GM23338 (cell line): ENCODE measurements around the gene KIAA1217. TPM values are rescaled to one million over a fixed set of nuclear protein-coding genes. Genes with fewer than 3 reads are reported as not detected.

ENCODE experiments used
- ATAC-seq: fragments of 200-7000 bp; cut with Tn5 transposase; 3 replicates; pipeline ENCODE4 v1.9.1; 2020
- DNase-seq: peaks from one replicate; pipeline ENCODE4 v3.0.0-alpha.2; 2015; ENCODE audit warnings: low spot score
- H2AFZ ChIP-seq: fragments of 200-600 bp; sonication (generic); 2 replicates; pipeline ENCODE4 v1.8.0; 2016; ENCODE audit warnings: antibody characterized with exemption, mild to moderate bottlenecking, moderate library complexity
- H3F3A ChIP-seq: fragments of 200-600 bp; sonication (generic); replicated peaks from 2 replicates; pipeline ENCODE4 v1.8.0; 2017; ENCODE audit warnings: antibody characterized with exemption, mixed run types, low read depth
- H3K27ac ChIP-seq: fragments of 200-600 bp; sonication (generic); 2 replicates; pipeline ENCODE4 v1.6.1; 2016; ENCODE audit warnings: low read depth
- H3K27me3 ChIP-seq: fragments of 200-600 bp; sonication (generic); 2 replicates; pipeline ENCODE4 v1.8.0; 2016; ENCODE audit warnings: mild to moderate bottlenecking, mixed run types, moderate library complexity; ENCODE audit not compliant: insufficient read depth
- H3K36me3 ChIP-seq: fragments of 200-600 bp; sonication (generic); 2 replicates; pipeline ENCODE4 v1.8.0; 2016; ENCODE audit warnings: mild to moderate bottlenecking; ENCODE audit not compliant: insufficient read depth
- H3K4me1 ChIP-seq: fragments of 200-600 bp; sonication (generic); 2 replicates; pipeline ENCODE4 v1.8.0; 2016; ENCODE audit warnings: mild to moderate bottlenecking, moderate library complexity; ENCODE audit not compliant: insufficient read depth
- H3K4me2 ChIP-seq: fragments of 200-600 bp; sonication (generic); 2 replicates; pipeline ENCODE4 v1.7.1; 2017; ENCODE audit warnings: mixed run types
- H3K4me3 ChIP-seq: fragments of 200-600 bp; sonication (generic); 2 replicates; pipeline ENCODE4 v1.6.1; 2016; ENCODE audit warnings: mixed run types
- H3K79me2 ChIP-seq: fragments of 200-600 bp; sonication (generic); replicated peaks from 2 replicates; pipeline ENCODE4 v1.8.0; 2017; ENCODE audit warnings: mild to moderate bottlenecking; ENCODE audit not compliant: insufficient read depth
- H3K9me2 ChIP-seq: fragments of 200-600 bp; sonication (generic); 2 replicates; pipeline ENCODE4 v1.8.0; 2017; ENCODE audit not compliant: insufficient read depth
- H4K20me1 ChIP-seq: fragments of 200-600 bp; sonication (generic); replicated peaks from 2 replicates; pipeline ENCODE4 v1.8.0; 2017; ENCODE audit warnings: mild to moderate bottlenecking; ENCODE audit not compliant: insufficient read depth
- H3K27ac Mint-ChIP-seq: 2 replicates; pipeline ENCODE4 v1.8.0; 2020; ENCODE audit warnings: inconsistent platforms, mild to moderate bottlenecking, moderate library complexity, mixed read lengths
- H3K27me3 Mint-ChIP-seq: 3 replicates; pipeline ENCODE4 v1.8.0; 2022; ENCODE audit warnings: low read depth, mild to moderate bottlenecking, moderate library complexity, mixed read lengths, inconsistent platforms; ENCODE audit not compliant: insufficient read depth, poor library complexity
- H3K36me3 Mint-ChIP-seq: 3 replicates; pipeline ENCODE4 v1.8.0; 2021; ENCODE audit warnings: low read depth, mild to moderate bottlenecking, inconsistent platforms, moderate library complexity, mixed read lengths
- H3K4me1 Mint-ChIP-seq: 3 replicates; pipeline ENCODE4 v1.8.0; 2020; ENCODE audit warnings: mild to moderate bottlenecking, inconsistent platforms, mixed read lengths
- H3K4me3 Mint-ChIP-seq: 3 replicates; pipeline ENCODE4 v1.8.0; 2021; ENCODE audit warnings: moderate library complexity, mild to moderate bottlenecking, inconsistent platforms, mixed read lengths
- H3K9me3 Mint-ChIP-seq: 3 replicates; pipeline ENCODE4 v1.8.0; 2020; ENCODE audit warnings: moderate library complexity, mild to moderate bottlenecking, inconsistent platforms, mixed read lengths
- CREB1 ChIP-seq: fragments of 250-450 bp; sonication (Bioruptor Pico); IDR thresholded peaks from 2 replicates; pipeline ENCODE4 v1.5.0; 2020; ENCODE audit warnings: low read depth, mild to moderate bottlenecking, moderate library complexity
- ETS1 ChIP-seq: IDR thresholded peaks from 2 replicates; pipeline ENCODE4 v1.6.1; 2016; ENCODE audit warnings: antibody characterized with exemption
- STAT1 ChIP-seq: IDR thresholded peaks from one replicate; pipeline ENCODE4 v1.6.1; 2016; ENCODE audit warnings: antibody characterized with exemption; ENCODE audit not compliant: unreplicated experiment
- ZNF331 ChIP-seq: fragments of 250-450 bp; sonication (Bioruptor Pico); IDR thresholded peaks from 2 replicates; pipeline ENCODE4 v1.5.0; 2020; ENCODE audit warnings: low read depth, mild to moderate bottlenecking, moderate library complexity
- ZNF462 ChIP-seq: fragments of 250-450 bp; sonication (Bioruptor Pico); IDR thresholded peaks from 2 replicates; pipeline ENCODE4 v1.5.0; 2020; ENCODE audit warnings: mild to moderate bottlenecking, moderate library complexity
- polyA plus RNA-seq: library from polyadenylated mRNA; unstranded; fragments of >200 nt; fragmentation: Nextera tagmentation; extraction: Ambion mirVana; gene quantifications from 2 replicates; pipeline ENCODE4 v1.2.1, GENCODE V29; 2016
- total RNA-seq: library from RNA; depleted of rRNA; stranded (reverse); fragments of >200 nt; shearing (Covaris generic); gene quantifications from 2 replicates; pipeline ENCODE4 v1.2.3, GENCODE V29; 2014

Gene KIAA1217
- total and polyA plus RNA-seq, 2 experiments from 2014 or later, result 6.4 to 9.1 TPM

DNA sequence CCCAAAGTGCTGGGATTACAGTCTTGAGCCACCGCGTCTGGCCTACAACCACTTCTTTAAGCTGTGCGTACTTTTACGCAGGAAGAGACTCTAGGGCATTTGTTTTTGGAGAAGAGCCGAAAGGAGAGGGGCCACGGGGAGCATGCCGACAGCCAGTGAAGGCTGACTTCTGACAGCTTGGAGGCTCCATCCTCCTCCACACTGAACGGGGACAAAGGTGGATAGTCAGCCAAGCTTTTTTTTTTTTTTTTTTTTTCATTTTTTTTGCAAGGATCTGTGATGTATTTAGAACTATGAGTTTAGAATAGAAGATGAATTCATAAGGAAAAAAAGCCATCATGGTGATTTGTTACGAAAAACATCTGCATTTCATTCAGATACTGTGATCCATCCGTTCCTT, 293.1 kb downstream of the KIAA1217 start (continued):
- TF ChIP-seq ZNF462 (CRISPR knock-in tag), result no peak

DNA sequence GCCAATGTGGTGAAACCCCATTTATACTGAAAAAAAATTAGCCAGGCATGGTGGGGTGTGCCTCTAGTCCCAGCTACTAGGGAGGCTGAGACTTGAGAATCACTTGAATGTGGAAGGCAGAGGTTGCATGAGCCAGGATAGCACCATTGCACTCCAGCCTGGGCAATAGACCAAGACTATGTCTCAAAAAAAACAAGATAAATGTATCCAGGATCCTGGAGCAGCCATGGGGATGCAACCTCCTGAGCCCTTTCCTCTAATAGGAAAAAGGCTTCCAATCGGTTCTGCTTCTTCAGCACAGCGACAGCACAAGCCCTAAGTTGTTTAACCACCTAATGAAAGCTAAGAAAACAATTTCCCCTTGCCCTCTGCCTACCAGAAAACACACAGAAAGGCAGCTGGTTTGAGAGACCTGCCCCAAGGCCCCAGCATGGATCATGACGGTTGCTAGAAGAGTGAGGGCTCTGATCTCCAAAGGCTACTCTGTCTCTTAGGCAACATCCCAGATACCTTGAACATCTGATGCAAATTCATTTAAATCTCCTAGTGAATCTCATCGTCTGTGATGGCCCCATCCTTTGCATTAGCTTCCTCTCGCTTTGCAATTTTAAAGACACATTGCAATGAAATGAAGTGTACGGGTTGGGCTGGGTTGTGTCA, 294.0 kb downstream of the KIAA1217 start:
- no peaks in the 10 kb centered on the region for H4K20me1 ChIP-seq
- H3K4me1 ChIP-seq, result no peaks in the 10 kb centered on the region
- TF ChIP-seq ETS1, result no peak
- TF ChIP-seq ZNF331 (CRISPR knock-in tag), result no peak
- TF ChIP-seq CREB1, result no peak
- no peak for TF ChIP-seq STAT1
- no peaks in the 10 kb centered on the region for H3K36me3 ChIP-seq
- Mint-ChIP-seq H3K4me3 (no peak overlapping the region), H3K27ac (peak overlapping the region; percentile 84), H3K4me1 (peaks cover 5% of the 10 kb centered on the region; the same call in 2 of the 3 replicates), H3K27me3 (peaks cover 2% of the 10 kb centered on the region), H3K9me3 (peaks cover 4% of the 10 kb centered on the region; the same call in 1 of the 3 replicates), H3K36me3 (peaks cover 4% of the 10 kb centered on the region; the same call in 1 of the 3 replicates)
- ATAC-seq, result no peak
- no peaks in the 10 kb centered on the region for H3F3A ChIP-seq
- H3K9me2 ChIP-seq, result no peaks in the 10 kb centered on the region
- H2AFZ ChIP-seq, result no peak overlapping the region
- H3K4me3 ChIP-seq, result no peak overlapping the region
- no peak overlapping the region for H3K4me2 ChIP-seq
- no peaks in the 10 kb centered on the region for H3K79me2 ChIP-seq
- H3K27ac ChIP-seq, result no peak overlapping the region
- no peaks in the 10 kb centered on the region for H3K27me3 ChIP-seq
- peak; percentile 17 for DNase-seq
